ENCODE data around the gene SUCLG2. TPM values are rescaled to one million over a fixed set of nuclear protein-coding genes. Genes with fewer than 3 reads are reported as not detected.

The SUCLG2 gene
- total RNA-seq, 1 experiment from 2014 or later = 59.4 TPM

- Histone ChIP-seq H3F3A (ENCODE audit: insufficient read depth, low read depth) (no peaks in the 10 kb centered on the region), H3K36me3 (ENCODE audit: low read depth) (no peaks in the 10 kb centered on the region), H3K27ac (no peak overlapping the region), H3K4me3 (no peak overlapping the region), H3K27me3 (ENCODE audit: insufficient read depth, low read depth) (no peaks in the 10 kb centered on the region), H3K9me2 (ENCODE audit: insufficient read depth) (no peaks in the 10 kb centered on the region), H3K79me2 (ENCODE audit: low read depth) (no peaks in the 10 kb centered on the region), H3K4me1 (replicated peaks; ENCODE audit: insufficient read depth) (no peaks in the 10 kb centered on the region), H3K4me2 (no peak overlapping the region), H2AFZ (no peak overlapping the region), H3K9me3 (ENCODE audit: insufficient read depth, low read depth) (no peaks in the 10 kb centered on the region), H4K20me1 (ENCODE audit: insufficient read depth) (no peaks in the 10 kb centered on the region)
- intact Hi-C loops (cut with micrococcal nuclease; ENCODE audit: unreplicated experiment) = no loop called here
- ChIA-PET POLR2A (ENCODE audit: unreplicated experiment) (no interaction called here), CTCF (no interaction called here)
- DNase-seq = no peak
- TF ChIP-seq CTCF (conservative IDR thresholded peaks at IDR 0.05) (no peak), EZH2 (IDR thresholded peaks at IDR 0.05; ENCODE audit: low read depth) (no peak)
- no TSS peak for BruUV-seq (replicated peaks)
Observed at GRCh38 chr3:67472674-67473201, 181.7 kb downstream of the SUCLG2 start.

- ChIA-PET POLR2A (ENCODE audit: unreplicated experiment) (no interaction called here), CTCF (no interaction called here)
- intact Hi-C loops (cut with micrococcal nuclease; ENCODE audit: unreplicated experiment) = no loop called here
- no peaks in the 10 kb centered on the region for H3K9me2 ChIP-seq (ENCODE audit: insufficient read depth)
- H3K27me3 ChIP-seq (ENCODE audit: insufficient read depth, low read depth) = no peaks in the 10 kb centered on the region
- H4K20me1 ChIP-seq (ENCODE audit: insufficient read depth) = no peaks in the 10 kb centered on the region
- no peaks in the 10 kb centered on the region for H3K4me1 ChIP-seq (replicated peaks; ENCODE audit: insufficient read depth)
- H3F3A ChIP-seq (ENCODE audit: insufficient read depth, low read depth) = no peaks in the 10 kb centered on the region
- H3K36me3 ChIP-seq (ENCODE audit: low read depth) = no peaks in the 10 kb centered on the region
- no peak overlapping the region for H2AFZ ChIP-seq
- H3K4me3 ChIP-seq = no peak overlapping the region
- no peaks in the 10 kb centered on the region for H3K9me3 ChIP-seq (ENCODE audit: insufficient read depth, low read depth)
- no peak for DNase-seq
- H3K79me2 ChIP-seq (ENCODE audit: low read depth) = no peaks in the 10 kb centered on the region
- BruUV-seq (replicated peaks) = no TSS peak
- H3K27ac ChIP-seq = no peak overlapping the region
- H3K4me2 ChIP-seq = no peak overlapping the region
- TF ChIP-seq EZH2 (IDR thresholded peaks at IDR 0.05; ENCODE audit: low read depth) = no peak
Observed at GRCh38 chr3:67470207-67470606, 184.2 kb downstream of the SUCLG2 start.

DNA sequence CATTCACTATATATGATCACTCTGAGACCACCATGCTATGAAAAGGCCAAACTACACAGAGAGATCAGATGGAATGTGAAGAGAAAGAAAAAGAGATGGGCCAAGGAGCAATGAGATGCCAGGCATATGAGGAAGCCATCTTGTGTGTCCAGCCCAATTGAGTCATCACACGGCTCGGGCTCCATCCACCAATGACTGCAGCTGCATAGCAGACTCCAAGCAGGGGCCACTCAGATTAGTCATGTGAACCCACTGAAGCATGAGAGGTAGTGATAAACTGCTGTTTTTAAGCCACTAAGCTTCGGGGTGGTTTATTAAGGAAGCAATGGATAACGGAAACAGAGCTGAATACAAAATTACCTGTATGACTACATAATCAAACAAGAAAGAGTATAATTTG, 185.9 kb downstream of the SUCLG2 start:
- Histone ChIP-seq H3K4me1 (replicated peaks; ENCODE audit: insufficient read depth) (no peaks in the 10 kb centered on the region), H4K20me1 (ENCODE audit: insufficient read depth) (no peaks in the 10 kb centered on the region), H3K27me3 (ENCODE audit: insufficient read depth, low read depth) (no peaks in the 10 kb centered on the region), H3K79me2 (ENCODE audit: low read depth) (no peaks in the 10 kb centered on the region), H3K9me2 (ENCODE audit: insufficient read depth) (no peaks in the 10 kb centered on the region), H3K36me3 (ENCODE audit: low read depth) (no peaks in the 10 kb centered on the region), H3K27ac (no peak overlapping the region), H2AFZ (no peak overlapping the region), H3K4me3 (no peak overlapping the region), H3F3A (ENCODE audit: insufficient read depth, low read depth) (no peaks in the 10 kb centered on the region), H3K4me2 (no peak overlapping the region), H3K9me3 (ENCODE audit: insufficient read depth, low read depth) (no peaks in the 10 kb centered on the region)
- POLR2A ChIA-PET (ENCODE audit: unreplicated experiment) = no interaction called here
- CTCF ChIA-PET = no interaction called here
- DNase-seq = no peak
- no TSS peak for BruUV-seq (replicated peaks)
- intact Hi-C loops (cut with micrococcal nuclease; ENCODE audit: unreplicated experiment) = no loop called here
- TF ChIP-seq EZH2 (IDR thresholded peaks at IDR 0.05; ENCODE audit: low read depth) = no peak
- TF ChIP-seq CTCF (conservative IDR thresholded peaks at IDR 0.05) = no peak

GRCh38 chr3:67463656-67464055, 190.8 kb downstream of the SUCLG2 start:
- no peaks in the 10 kb centered on the region for H3F3A ChIP-seq (ENCODE audit: insufficient read depth, low read depth)
- POLR2A ChIA-PET (ENCODE audit: unreplicated experiment) = no interaction called here
- intact Hi-C loops (cut with micrococcal nuclease; ENCODE audit: unreplicated experiment) = no loop called here
- H3K79me2 ChIP-seq (ENCODE audit: low read depth) = no peaks in the 10 kb centered on the region
- H3K9me3 ChIP-seq (ENCODE audit: insufficient read depth, low read depth) = no peaks in the 10 kb centered on the region
- no peak overlapping the region for H2AFZ ChIP-seq
- no peak overlapping the region for H3K4me3 ChIP-seq
- H3K4me1 ChIP-seq (replicated peaks; ENCODE audit: insufficient read depth) = no peaks in the 10 kb centered on the region
- no peaks in the 10 kb centered on the region for H3K9me2 ChIP-seq (ENCODE audit: insufficient read depth)
- H4K20me1 ChIP-seq (ENCODE audit: insufficient read depth) = no peaks in the 10 kb centered on the region
- BruUV-seq (replicated peaks) = no TSS peak
- TF ChIP-seq CTCF (conservative IDR thresholded peaks at IDR 0.05) = no peak
- TF ChIP-seq EZH2 (IDR thresholded peaks at IDR 0.05; ENCODE audit: low read depth) = no peak
- no peak overlapping the region for H3K27ac ChIP-seq
- DNase-seq = no peak
- H3K27me3 ChIP-seq (ENCODE audit: insufficient read depth, low read depth) = no peaks in the 10 kb centered on the region
- no peaks in the 10 kb centered on the region for H3K36me3 ChIP-seq (ENCODE audit: low read depth)
- H3K4me2 ChIP-seq = no peak overlapping the region
- CTCF ChIA-PET = no interaction called here
